Neural cell (in vitro differentiated cells): ENCODE data around the gene SKAP1. TPM values are rescaled to one million over a fixed set of nuclear protein-coding genes. Genes with fewer than 3 reads are reported as not detected.

ENCODE experiments used
- H2AFZ ChIP-seq: fragments of 200-600, 300-800 bp; sonication (generic), shearing (Covaris generic); 2 replicates; pipeline ENCODE4 v1.6.0; 2014; ENCODE audit warnings: low read depth, mild to moderate bottlenecking, antibody characterized with exemption, low read length, moderate library complexity
- H3F3A ChIP-seq: fragments of 200-600 bp; shearing (Covaris generic); 2 replicates; pipeline ENCODE4 v1.6.1; 2016; ENCODE audit warnings: mild to moderate bottlenecking, moderate library complexity, mixed read lengths, antibody characterized with exemption, low read length; ENCODE audit not compliant: insufficient read depth, poor library complexity, severe bottlenecking
- H3K27ac ChIP-seq: fragments of 200-600, 300-800 bp; sonication (generic), shearing (Covaris generic); 2 replicates; pipeline ENCODE4 v1.5.1; 2014; ENCODE audit warnings: mild to moderate bottlenecking, low read length, moderate library complexity
- H3K27me3 ChIP-seq: fragments of 300-800, 200-600 bp; sonication (generic), shearing (Covaris generic); 2 replicates; pipeline ENCODE4 v1.6.0; 2014; ENCODE audit warnings: mild to moderate bottlenecking, low read depth, low read length, moderate library complexity; ENCODE audit not compliant: insufficient read depth
- H3K36me3 ChIP-seq: fragments of 300-800, 200-600 bp; sonication (generic), shearing (Covaris generic); 2 replicates; pipeline ENCODE4 v1.5.1; 2014; ENCODE audit warnings: mild to moderate bottlenecking, antibody characterized with exemption, low read length, moderate library complexity; ENCODE audit not compliant: insufficient read depth
- H3K4me2 ChIP-seq: fragments of 300-800, 200-600 bp; sonication (generic), shearing (Covaris generic); 2 replicates; pipeline ENCODE4 v1.6.0; 2014; ENCODE audit warnings: mild to moderate bottlenecking, low read length
- H3K4me3 ChIP-seq: fragments of 300-800, 200-600 bp; sonication (generic), shearing (Covaris generic); 2 replicates; pipeline ENCODE4 v1.5.1; 2014; ENCODE audit warnings: mild to moderate bottlenecking, low read length, moderate library complexity
- H3K79me2 ChIP-seq: fragments of 200-600 bp; shearing (Covaris generic); replicated peaks from 2 replicates; pipeline ENCODE4 v1.6.0; 2014; ENCODE audit warnings: mild to moderate bottlenecking, low read length, moderate library complexity; ENCODE audit not compliant: insufficient read depth
- H3K9ac ChIP-seq: fragments of 300-800, 200-600 bp; sonication (generic), shearing (Covaris generic); 2 replicates; pipeline ENCODE4 v1.6.1; 2016; ENCODE audit warnings: mild to moderate bottlenecking, low read length, mixed read lengths
- H3K9me2 ChIP-seq: fragments of 200-600 bp; shearing (Covaris generic); 2 replicates; pipeline ENCODE4 v1.6.1; 2016; ENCODE audit warnings: mild to moderate bottlenecking, low read length, mixed read lengths; ENCODE audit not compliant: insufficient read depth
- H3K9me3 ChIP-seq: fragments of 200-600, 300-800 bp; sonication (generic), shearing (Covaris generic); 2 replicates; pipeline ENCODE4 v1.6.1; 2016; ENCODE audit warnings: mild to moderate bottlenecking, mixed run types, low read length, moderate library complexity, mixed read lengths
- H4K20me1 ChIP-seq: fragments of 200-600 bp; shearing (Covaris generic); 2 replicates; pipeline ENCODE4 v1.6.1; 2016; ENCODE audit warnings: mild to moderate bottlenecking, mixed run types; ENCODE audit not compliant: insufficient read depth
- EP300 ChIP-seq: fragments of 450-650 bp; conservative IDR thresholded peaks from 2 replicates; pipeline ENCODE4 v1.6.1; 2014; ENCODE audit warnings: antibody characterized with exemption, mild to moderate bottlenecking, moderate library complexity; ENCODE audit not compliant: poor library complexity, severe bottlenecking
- EZH2 ChIP-seq: fragments of 200-600, 300-800 bp; shearing (Covaris generic), sonication (generic); IDR thresholded peaks from 2 replicates; pipeline ENCODE4 v1.6.1; 2014; ENCODE audit warnings: antibody characterized with exemption, low read length, borderline replicate concordance, mild to moderate bottlenecking; ENCODE audit not compliant: insufficient read depth, poor library complexity, severe bottlenecking
- MXI1 ChIP-seq: fragments of 450-650 bp; conservative IDR thresholded peaks from 2 replicates; pipeline ENCODE4 v1.6.1; 2014; ENCODE audit warnings: antibody characterized with exemption, mild to moderate bottlenecking; ENCODE audit not compliant: poor library complexity, severe bottlenecking
- POLR2AphosphoS5 ChIP-seq: IDR thresholded peaks from 2 replicates; pipeline ENCODE4 v1.6.1; 2012
- RAD21 ChIP-seq: fragments of 450-650 bp; conservative IDR thresholded peaks from 2 replicates; pipeline ENCODE4 v1.6.1; 2014; ENCODE audit warnings: antibody characterized with exemption, mild to moderate bottlenecking, moderate library complexity
- REST ChIP-seq: IDR thresholded peaks from 2 replicates; pipeline ENCODE4 v1.6.1; 2012; ENCODE audit warnings: borderline replicate concordance
- SMC3 ChIP-seq: fragments of 450-650 bp; conservative IDR thresholded peaks from 2 replicates; pipeline ENCODE4 v1.6.1; 2014; ENCODE audit warnings: antibody characterized with exemption, mild to moderate bottlenecking, moderate library complexity; ENCODE audit not compliant: poor library complexity
- TAF1 ChIP-seq: IDR thresholded peaks from 2 replicates; pipeline ENCODE4 v1.6.1; 2012; ENCODE audit warnings: low read depth
- polyA plus RNA-seq: library from polyadenylated mRNA; depleted of rRNA; stranded (reverse); fragments of >200 nt; gene quantifications from 2 replicates; pipeline ENCODE4 v1.2.3, GENCODE V29; 2014
- TF ChIP-seq, protein P1 (sequence below): fragments of 450-650 bp; IDR thresholded peaks from 2 replicates; pipeline ENCODE4 v1.5.1; 2014; ENCODE audit warnings: antibody characterized with exemption, mild to moderate bottlenecking, moderate library complexity; ENCODE audit not compliant: poor library complexity, severe bottlenecking

SKAP1 gene
- polyA plus RNA-seq, 1 donor from 2014 or later = 0.63 TPM

- no peaks in the 10 kb centered on the region for H3K79me2 ChIP-seq
- H3K4me2 ChIP-seq = no peak overlapping the region
- TF ChIP-seq SMC3 = no peak
- TF ChIP-seq MXI1 = no peak
- TF ChIP-seq EZH2 = no peak
- TF ChIP-seq, protein P1, sequence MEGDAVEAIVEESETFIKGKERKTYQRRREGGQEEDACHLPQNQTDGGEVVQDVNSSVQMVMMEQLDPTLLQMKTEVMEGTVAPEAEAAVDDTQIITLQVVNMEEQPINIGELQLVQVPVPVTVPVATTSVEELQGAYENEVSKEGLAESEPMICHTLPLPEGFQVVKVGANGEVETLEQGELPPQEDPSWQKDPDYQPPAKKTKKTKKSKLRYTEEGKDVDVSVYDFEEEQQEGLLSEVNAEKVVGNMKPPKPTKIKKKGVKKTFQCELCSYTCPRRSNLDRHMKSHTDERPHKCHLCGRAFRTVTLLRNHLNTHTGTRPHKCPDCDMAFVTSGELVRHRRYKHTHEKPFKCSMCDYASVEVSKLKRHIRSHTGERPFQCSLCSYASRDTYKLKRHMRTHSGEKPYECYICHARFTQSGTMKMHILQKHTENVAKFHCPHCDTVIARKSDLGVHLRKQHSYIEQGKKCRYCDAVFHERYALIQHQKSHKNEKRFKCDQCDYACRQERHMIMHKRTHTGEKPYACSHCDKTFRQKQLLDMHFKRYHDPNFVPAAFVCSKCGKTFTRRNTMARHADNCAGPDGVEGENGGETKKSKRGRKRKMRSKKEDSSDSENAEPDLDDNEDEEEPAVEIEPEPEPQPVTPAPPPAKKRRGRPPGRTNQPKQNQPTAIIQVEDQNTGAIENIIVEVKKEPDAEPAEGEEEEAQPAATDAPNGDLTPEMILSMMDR = no peak
- no peak for TF ChIP-seq POLR2AphosphoS5
- TF ChIP-seq RAD21 = no peak
- no peak for TF ChIP-seq TAF1
- no peaks in the 10 kb centered on the region for H3F3A ChIP-seq
- H3K9me2 ChIP-seq = no peaks in the 10 kb centered on the region
- no peaks in the 10 kb centered on the region for H3K9me3 ChIP-seq
- no peaks in the 10 kb centered on the region for H4K20me1 ChIP-seq
- no peak overlapping the region for H2AFZ ChIP-seq
- no peak overlapping the region for H3K27ac ChIP-seq
- H3K36me3 ChIP-seq = no peaks in the 10 kb centered on the region
- no peaks in the 10 kb centered on the region for H3K27me3 ChIP-seq
- no peak overlapping the region for H3K9ac ChIP-seq
- H3K4me3 ChIP-seq = no peak overlapping the region
These were observed 15.2 kb upstream of the SKAP1 start for GRCh38 chr17:48445248-48445620.

DNA sequence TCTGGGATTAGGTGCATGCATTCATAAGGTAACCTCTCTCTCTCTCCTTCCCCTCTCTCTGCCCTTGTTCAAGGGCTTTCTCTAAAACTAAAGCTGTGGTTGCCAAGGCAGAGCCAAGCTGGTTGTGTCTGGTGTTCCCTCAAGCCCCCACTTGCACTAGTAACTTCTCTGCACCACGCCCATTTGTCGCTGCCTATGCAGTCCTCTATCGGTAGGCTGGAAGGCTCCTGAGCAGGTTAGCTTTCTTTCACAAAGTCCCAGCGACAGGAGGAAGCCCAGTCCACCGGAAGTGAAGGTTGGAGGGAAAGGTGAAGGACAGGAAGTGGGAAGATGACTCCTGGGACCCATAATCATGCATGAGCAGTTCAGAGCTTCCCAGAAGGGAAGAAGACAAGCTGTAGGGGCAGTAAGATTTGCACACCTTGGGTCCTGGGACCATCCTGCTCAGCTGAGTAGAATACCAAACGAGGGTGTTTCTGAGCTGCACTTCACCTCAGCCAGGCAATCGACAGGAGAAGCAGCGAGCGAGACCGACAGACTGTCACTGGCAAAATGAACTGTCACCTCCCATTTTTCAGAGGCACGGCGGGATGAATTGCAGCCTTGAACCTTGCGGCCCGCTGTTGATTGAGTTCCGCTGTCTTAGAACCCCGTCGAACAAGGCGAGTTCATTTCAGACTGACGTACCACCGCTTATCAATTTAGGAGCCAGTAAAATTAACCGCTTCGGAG, 14.7 kb upstream of the SKAP1 start:
- Histone ChIP-seq H3F3A (no peaks in the 10 kb centered on the region), H3K36me3 (no peaks in the 10 kb centered on the region), H3K79me2 (no peaks in the 10 kb centered on the region), H3K27ac (no peak overlapping the region), H3K4me2 (no peak overlapping the region), H3K9me2 (no peaks in the 10 kb centered on the region), H2AFZ (no peak overlapping the region), H3K9me3 (no peaks in the 10 kb centered on the region), H3K4me3 (no peak overlapping the region), H3K27me3 (no peaks in the 10 kb centered on the region), H3K9ac (no peak overlapping the region), H4K20me1 (no peaks in the 10 kb centered on the region)
- TF ChIP-seq EP300 = no peak
- no peak for TF ChIP-seq EZH2
- TF ChIP-seq RAD21 = no peak
- TF ChIP-seq TAF1 = no peak
- no peak for TF ChIP-seq MXI1
- TF ChIP-seq SMC3 = no peak
- no peak for TF ChIP-seq POLR2AphosphoS5
- TF ChIP-seq, protein P1 = no peak
- no peak for TF ChIP-seq REST
